ENCODE measurements around the gene AGTRAP. TPM values are rescaled to one million over a fixed set of nuclear protein-coding genes. Genes with fewer than 3 reads are reported as not detected.

Gene AGTRAP
- polyA plus RNA-seq, 3 donors, result 52.4 to 72.3 (median 63.3) TPM

- no peak overlapping the region for H3K27ac ChIP-seq (ENCODE audit: low read depth, low read length)
- WGBS, 3 donors, result 65 to 78% (median 76%) methylated on average over 9 of the region's 9 CpGs
Observed at GRCh38 chr1:11749203-11749689, 13.3 kb downstream of the AGTRAP start.

GRCh38 chr1:11749996-11750395 lies 14.1 kb downstream of the AGTRAP start:
- 90 to 95% (median 93%) methylated on average over 15 of the region's 15 CpGs for WGBS, 3 donors
- H3K27ac ChIP-seq (ENCODE audit: low read depth, low read length), result no peak overlapping the region

GRCh38 chr1:11751087-11751486 lies 15.2 kb downstream of the AGTRAP start:
- 79 to 91% (median 90%) methylated on average over 9 of the region's 9 CpGs for WGBS, 3 donors
- H3K27ac ChIP-seq (ENCODE audit: low read depth, low read length), result no peak overlapping the region

- 62 to 73% (median 72%) methylated on average over 15 to 17 of the region's 17 CpGs for WGBS, 3 donors
- no peak overlapping the region for H3K27ac ChIP-seq (ENCODE audit: low read depth, low read length)
Observed at GRCh38 chr1:11752359-11753088, 16.6 kb downstream of the AGTRAP start.

GRCh38 chr1:11753555-11754208 lies 17.7 kb downstream of the AGTRAP start:
- no peak overlapping the region for H3K27ac ChIP-seq (ENCODE audit: low read depth, low read length)
- 42 to 59% (median 49%) methylated on average over 7 of the region's 7 CpGs for WGBS, 3 donors

DNA sequence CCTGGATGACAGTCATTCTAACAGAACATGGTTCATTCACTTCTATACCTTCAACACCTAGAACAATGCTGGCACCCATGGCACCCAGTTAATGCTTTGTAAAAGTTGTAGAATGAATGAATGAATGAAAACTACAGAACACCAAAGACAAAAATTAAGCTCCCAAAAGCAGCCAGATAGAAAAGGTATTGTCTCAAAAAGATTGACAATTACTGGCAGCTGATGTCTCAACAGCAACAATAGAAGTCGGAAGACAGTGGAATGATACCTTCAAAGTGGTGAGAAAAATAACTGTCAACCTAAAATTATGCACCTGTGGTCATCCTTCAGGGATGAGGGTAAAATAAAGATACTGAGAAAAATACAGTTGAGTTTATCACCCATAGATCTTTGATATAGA lies 21.1 kb downstream of the AGTRAP start:
- H3K27ac ChIP-seq (ENCODE audit: low read depth, low read length), result no peak overlapping the region
- 84 to 97% (median 91%) methylated on average over 1 of the region's 1 CpG for WGBS, 3 donors

DNA sequence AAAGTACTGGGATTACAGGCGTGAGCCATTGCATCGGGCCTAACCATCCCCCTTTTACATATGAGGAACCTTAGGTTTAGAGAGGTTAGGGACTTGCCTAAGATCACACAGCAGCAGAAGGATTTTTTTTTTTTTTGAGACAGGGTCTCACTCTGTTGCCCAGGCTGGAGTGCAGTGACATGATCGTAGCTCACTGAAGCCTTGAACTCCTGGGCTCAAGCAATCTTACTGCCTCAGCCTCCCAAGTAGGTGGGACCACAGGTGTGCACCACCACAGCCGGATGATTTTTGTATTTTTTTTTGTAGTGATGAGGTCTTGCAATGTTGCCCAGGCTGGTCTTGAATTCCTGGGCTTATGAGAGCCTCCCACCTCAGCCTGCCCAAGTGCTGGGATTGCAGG lies 23.9 kb downstream of the AGTRAP start:
- 89 to 94% (median 92%) methylated on average over 4 of the region's 4 CpGs for WGBS, 3 donors
- no peak overlapping the region for H3K27ac ChIP-seq (ENCODE audit: low read depth, low read length)

GRCh38 chr1:11761285-11761684 lies 25.3 kb downstream of the AGTRAP start:
- 85 to 88% (median 87%) methylated on average over 6 of the region's 6 CpGs for WGBS, 3 donors
- no peak overlapping the region for H3K27ac ChIP-seq (ENCODE audit: low read depth, low read length)

GRCh38 chr1:11761988-11762406 lies 26.1 kb downstream of the AGTRAP start, which contains the start of gene C1orf167:
C1orf167 (plus strand) TSS chr1:11762193; CDS start chr1:11764401, 2,208 bp downstream.
- no peak within 1 kb of the TSS for H3K27ac ChIP-seq (ENCODE audit: low read depth, low read length)
- WGBS, 3 donors, result 3 to 7% (median 6%) methylated on average over 27 to 29 of the region's 29 CpGs

DNA sequence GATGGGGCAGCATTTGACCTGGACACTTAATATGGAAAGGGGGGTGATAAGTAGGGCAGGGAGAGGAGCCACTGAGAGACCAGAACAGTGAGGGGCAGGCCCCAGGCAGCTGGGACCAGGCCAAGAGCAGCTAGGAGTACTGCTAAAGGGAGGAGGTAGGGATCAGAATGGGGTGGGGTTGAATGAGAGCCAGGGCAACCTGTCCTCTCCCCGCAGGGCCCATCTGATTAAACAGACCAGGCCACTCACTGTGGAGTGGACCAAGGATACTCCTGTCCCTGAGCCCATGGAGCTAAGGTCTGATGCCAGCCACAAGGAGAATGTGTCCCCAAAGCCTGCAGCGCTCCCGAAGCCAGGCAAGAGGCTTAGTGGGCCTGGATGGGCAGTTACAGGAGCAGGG lies 28.2 kb downstream of the AGTRAP start:
- H3K27ac ChIP-seq (ENCODE audit: low read depth, low read length), result no peak overlapping the region
- 91 to 95% (median 94%) methylated on average over 3 of the region's 3 CpGs for WGBS, 3 donors

GRCh38 chr1:11764519-11764918 lies 28.6 kb downstream of the AGTRAP start:
- WGBS, 3 donors, result 84 to 90% (median 85%) methylated on average over 7 of the region's 7 CpGs
- H3K27ac ChIP-seq (ENCODE audit: low read depth, low read length), result no peak overlapping the region

DNA sequence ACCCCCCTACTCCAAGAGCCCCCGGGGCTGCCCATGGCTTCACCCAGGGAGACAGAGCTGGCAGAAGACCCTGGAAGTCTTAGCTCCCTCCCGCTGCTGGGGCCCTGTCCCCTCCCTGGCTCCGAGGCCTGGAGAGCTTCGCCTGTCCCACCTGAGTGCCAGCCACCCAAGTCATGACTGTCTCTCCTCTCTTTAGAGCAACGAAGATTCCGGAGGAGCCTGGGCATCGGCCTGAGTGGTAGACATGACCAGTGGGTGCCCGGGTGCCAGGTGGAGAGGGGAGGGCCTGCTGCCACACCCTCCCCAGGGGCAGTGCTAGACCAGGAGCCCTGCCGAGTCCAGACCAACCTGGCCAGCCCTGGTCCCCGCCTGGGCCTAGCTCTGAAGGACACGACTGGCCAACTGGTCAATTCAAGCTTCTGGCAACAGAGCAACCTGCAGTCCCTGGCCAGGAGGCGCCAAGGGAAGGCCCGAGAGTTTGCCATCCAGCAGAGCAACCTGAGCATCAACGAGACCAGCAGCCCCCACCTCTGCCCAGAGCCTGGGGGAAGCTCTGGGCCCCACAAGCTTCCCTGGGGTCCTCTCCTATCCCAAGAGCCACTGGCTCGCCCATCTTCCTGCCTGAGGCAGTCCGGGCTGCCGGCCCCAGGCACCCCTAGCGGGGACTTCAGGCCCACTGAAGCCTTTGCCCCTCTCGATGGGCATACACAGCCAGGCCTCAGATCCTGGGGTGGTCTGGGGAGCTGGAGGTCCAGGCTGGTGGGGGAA lies 29.9 kb downstream of the AGTRAP start:
- WGBS, 3 donors, result 85 to 89% (median 88%) methylated on average over 19 of the region's 19 CpGs
- no peak overlapping the region for H3K27ac ChIP-seq (ENCODE audit: low read depth, low read length)

GRCh38 chr1:11766429-11766776 lies 30.5 kb downstream of the AGTRAP start:
- 83 to 88% (median 83%) methylated on average over 10 to 14 of the region's 14 CpGs for WGBS, 3 donors
- no peak overlapping the region for H3K27ac ChIP-seq (ENCODE audit: low read depth, low read length)

DNA sequence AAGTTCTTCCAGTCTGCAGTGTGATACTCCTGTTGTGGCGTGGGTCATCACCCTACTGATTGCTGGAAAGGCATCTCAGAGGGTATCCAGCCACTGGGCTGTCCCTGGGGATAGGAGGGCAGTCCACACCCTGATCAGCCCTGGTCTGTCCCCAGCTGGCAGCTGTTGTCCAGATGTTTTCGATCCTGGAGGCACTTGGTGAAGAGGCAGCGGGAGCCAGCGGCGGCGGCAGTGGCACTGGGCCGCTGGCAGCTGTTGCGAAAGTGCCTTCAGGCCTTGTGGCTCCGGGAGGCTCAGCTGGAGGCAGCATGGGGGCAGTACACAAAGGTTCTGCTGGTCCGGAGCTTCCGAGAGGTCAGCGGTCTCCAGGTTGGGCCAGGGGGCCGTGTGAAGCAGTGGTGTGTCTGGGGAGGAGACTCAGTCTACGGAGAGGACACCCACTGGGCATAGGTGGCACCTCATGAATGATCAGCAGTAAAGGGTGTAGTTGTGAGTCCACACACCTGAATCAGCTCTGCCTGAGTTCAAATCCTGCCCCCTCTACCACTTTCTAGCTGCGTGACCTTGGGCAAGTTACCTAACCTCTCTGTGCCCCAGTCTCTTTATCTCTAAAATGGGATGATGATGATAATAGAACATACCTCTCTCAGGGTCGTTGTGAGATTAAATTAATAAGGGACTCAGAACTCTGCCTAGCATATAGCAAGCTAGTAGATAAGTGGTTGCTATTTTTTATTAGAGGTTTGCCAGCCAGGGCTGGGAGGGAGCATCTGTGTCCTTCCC lies 32.2 kb downstream of the AGTRAP start:
- H3K27ac ChIP-seq (ENCODE audit: low read depth, low read length), result no peak overlapping the region
- 76 to 78% (median 78%) methylated on average over 16 of the region's 16 CpGs for WGBS, 3 donors

- WGBS, 3 donors, result 44 to 55% (median 51%) methylated on average over 4 of the region's 4 CpGs
- no peak overlapping the region for H3K27ac ChIP-seq (ENCODE audit: low read depth, low read length)
Observed at GRCh38 chr1:11768821-11769220, 32.9 kb downstream of the AGTRAP start.

DNA sequence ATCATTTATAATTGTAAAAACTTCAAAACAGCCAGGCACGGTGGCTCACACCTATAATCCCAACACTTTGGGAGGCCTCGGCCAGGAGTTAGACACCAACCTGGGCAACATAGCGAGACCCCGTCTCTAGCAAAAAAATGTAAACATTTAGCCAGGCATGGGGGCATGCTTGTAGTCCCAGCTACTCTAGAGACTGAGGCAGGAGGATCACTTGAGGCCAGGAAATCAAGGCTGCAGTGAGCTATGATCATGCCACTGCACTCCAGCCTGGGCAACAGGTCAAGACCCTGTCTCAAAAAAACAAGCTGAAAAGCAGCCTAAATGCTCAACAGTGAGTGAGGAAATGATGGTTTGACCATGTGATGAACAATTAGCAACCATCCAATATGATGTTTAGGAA lies 33.3 kb downstream of the AGTRAP start:
- 76 to 80% (median 76%) methylated on average over 4 of the region's 4 CpGs for WGBS, 3 donors
- H3K27ac ChIP-seq (ENCODE audit: low read depth, low read length), result no peak overlapping the region

DNA sequence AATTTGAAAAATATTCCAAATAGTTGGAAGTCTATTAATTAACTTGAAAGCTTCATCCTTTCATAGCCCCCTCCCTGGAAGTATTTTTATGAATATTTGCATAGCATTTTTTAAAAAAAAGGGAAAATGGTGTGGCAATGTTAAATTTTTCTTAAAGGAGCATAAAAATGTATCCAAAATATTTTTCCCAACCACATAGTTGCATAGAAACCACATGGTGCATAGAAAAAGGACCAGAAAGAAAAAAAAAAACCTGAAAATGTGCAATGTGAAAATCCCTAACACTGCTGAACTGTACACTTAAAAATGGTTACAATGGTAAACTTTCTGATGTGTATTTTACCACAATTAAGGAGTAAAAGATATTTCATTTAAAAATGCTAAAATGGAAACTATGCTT lies 34.1 kb downstream of the AGTRAP start:
- no peak overlapping the region for H3K27ac ChIP-seq (ENCODE audit: low read depth, low read length)

DNA sequence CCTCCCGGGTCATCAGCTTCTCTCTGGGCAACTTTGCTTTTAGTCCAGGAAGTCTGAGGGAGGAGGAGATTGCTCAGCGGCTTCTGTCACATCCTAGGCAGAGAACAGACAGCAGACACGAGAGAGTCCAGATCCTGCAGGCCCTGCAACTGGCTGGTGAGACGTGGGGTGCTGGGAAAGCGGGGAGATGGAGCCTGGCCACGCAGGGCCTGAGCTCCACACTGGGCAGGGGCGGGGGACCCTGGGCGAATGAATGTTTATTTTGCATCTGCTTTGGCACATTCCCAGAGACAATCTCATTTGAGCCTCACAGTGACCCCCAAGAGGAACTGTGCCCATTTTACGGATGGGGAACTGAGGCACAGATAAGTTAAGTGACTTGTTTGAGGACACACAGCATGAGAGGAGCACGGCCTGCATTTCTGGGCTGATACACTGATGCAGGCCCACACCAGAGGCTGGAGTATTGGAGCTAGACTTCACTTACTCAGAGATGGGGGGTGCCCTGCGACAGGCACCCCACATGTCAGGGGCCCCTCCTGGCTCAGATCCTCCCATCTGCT lies 35.6 kb downstream of the AGTRAP start:
- WGBS, 3 donors, result 63 to 79% (median 67%) methylated on average over 11 of the region's 11 CpGs
- H3K27ac ChIP-seq (ENCODE audit: low read depth, low read length), result no peak overlapping the region

All from adipose tissue (tissue), 3 donors.